Astrocyte of the spinal cord (primary cell): ENCODE measurements around the gene R3HCC1L.

ENCODE experiments used
- DNase-seq: peaks from one replicate; pipeline ENCODE4 v3.0.0; 2011; ENCODE audit warnings: low read depth, low spot score
- H3K4me3 ChIP-seq: 2 replicates; pipeline ENCODE4 v1.5.1; 2011; ENCODE audit warnings: low read depth, mild to moderate bottlenecking, low read length, moderate library complexity
- in situ Hi-C: cut with HindIII; loops from 2 replicates; pipeline ENCODE4 v1.10.0; 2017; ENCODE audit warnings: low sequenced_read_pairs
- TF ChIP-seq, protein P1 (sequence below): IDR thresholded peaks from 2 replicates; pipeline ENCODE4 v1.5.1; 2012; ENCODE audit warnings: low read depth, mild to moderate bottlenecking, low read length, inconsistent platforms

The R3HCC1L gene

DNA sequence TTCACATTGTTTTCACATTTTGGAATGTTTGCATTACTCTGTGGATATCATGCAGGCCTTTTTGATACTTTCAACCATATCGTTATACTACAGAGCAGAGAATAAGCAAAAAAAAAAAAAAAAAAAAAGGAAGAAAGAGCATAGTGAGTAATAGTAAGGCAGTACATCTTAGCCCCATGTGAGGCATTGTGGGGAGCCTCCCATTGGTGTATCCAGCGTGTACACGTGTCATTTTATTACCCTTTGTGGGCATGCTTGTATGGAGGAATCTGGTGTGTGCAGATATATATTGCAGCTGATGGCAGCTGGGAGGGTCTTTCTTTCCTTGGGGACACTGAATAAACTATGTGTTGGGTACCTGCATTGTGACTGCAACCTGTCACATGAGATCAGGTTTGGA, 19.6 kb downstream of the R3HCC1L start:
- TF ChIP-seq, protein P1, sequence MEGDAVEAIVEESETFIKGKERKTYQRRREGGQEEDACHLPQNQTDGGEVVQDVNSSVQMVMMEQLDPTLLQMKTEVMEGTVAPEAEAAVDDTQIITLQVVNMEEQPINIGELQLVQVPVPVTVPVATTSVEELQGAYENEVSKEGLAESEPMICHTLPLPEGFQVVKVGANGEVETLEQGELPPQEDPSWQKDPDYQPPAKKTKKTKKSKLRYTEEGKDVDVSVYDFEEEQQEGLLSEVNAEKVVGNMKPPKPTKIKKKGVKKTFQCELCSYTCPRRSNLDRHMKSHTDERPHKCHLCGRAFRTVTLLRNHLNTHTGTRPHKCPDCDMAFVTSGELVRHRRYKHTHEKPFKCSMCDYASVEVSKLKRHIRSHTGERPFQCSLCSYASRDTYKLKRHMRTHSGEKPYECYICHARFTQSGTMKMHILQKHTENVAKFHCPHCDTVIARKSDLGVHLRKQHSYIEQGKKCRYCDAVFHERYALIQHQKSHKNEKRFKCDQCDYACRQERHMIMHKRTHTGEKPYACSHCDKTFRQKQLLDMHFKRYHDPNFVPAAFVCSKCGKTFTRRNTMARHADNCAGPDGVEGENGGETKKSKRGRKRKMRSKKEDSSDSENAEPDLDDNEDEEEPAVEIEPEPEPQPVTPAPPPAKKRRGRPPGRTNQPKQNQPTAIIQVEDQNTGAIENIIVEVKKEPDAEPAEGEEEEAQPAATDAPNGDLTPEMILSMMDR, result no peak
- DNase-seq, result no peak
- H3K4me3 ChIP-seq, result no peak overlapping the region
- in situ Hi-C loops, result no loop called here

DNA sequence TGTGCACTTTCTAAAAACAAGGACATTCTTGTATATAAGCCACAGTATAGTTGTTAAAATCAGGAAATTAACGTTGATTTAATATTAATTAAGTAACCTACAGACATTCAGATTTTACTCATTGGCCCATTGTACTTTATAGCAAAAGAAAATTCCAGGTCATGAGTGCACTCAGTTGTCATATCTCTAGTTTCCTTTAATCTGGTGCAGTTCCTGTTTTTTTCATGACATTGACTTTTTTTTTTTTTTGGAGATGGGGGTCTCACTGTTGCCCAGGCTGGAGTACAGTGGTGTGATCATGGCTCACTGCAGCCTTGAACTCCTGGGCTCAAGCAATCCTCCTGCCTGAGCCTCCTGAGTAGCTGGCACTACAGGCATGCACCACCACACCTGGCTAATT, 24.1 kb downstream of the R3HCC1L start:
- no peak for DNase-seq
- in situ Hi-C loops, result no loop called here
- no peak overlapping the region for H3K4me3 ChIP-seq
- TF ChIP-seq, protein P1, result no peak

DNA sequence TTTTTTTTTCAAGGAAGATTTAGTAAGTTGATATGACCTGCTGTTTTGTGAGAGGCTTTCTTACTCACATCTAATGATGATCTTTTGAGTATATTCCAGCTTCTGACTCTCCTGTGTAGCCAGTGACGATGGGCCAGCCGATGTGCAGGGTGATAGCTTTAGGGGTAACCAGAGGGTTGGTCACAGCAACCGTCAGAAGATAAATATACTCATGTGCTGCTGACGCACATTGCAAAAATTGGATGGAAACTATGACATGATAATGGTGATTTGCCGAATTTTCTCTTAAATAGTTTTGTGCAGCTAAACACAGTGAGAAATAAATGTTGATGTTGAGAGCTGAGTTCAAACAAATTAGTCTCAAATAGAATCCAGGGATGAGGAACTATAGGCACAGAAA, 29.5 kb downstream of the R3HCC1L start:
- in situ Hi-C loops, result no loop called here
- H3K4me3 ChIP-seq, result no peak overlapping the region
- DNase-seq, result no peak
- TF ChIP-seq, protein P1, result no peak

DNA sequence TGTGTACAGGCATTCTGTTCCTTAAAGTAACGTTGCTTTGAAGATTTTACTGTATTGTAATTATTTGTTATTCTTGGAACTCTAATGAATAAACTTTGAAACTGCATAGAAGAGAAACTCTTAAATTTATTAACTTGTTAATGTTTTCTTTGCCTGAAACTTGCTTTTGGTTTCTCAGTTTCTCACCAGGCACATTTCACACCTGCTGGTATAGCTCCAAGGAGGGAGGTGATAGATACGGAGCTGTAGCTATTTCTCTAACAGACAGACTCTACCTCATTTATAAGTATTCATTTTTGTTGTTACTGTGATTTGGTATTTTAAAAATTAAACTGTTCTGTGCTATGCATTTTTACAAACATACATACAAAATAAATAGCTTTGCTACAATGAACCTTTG, 32.7 kb downstream of the R3HCC1L start:
- in situ Hi-C loops, result no loop called here
- DNase-seq, result no peak
- TF ChIP-seq, protein P1, result no peak
- H3K4me3 ChIP-seq, result no peak overlapping the region

DNA sequence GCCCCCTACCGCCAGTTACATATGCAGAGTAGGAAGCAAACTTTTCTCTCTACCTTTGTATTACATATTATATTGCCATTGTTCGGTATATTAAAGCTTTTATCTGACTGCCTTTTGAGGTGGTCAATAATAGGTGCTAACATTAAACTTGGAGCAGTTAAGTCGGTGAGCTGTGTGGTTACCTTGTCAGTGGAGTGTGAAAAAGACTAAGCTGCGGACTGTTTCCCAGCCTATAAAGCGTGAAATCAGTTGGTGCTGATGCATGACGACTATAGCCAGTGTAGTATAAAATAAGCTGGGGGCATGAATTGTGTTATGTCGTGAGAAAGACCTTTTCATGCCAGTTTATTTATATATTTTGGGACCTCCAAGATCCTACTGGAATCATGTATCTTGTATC, 33.7 kb downstream of the R3HCC1L start:
- DNase-seq, result no peak
- H3K4me3 ChIP-seq, result no peak overlapping the region
- in situ Hi-C loops, result no loop called here
- TF ChIP-seq, protein P1, result no peak

DNA sequence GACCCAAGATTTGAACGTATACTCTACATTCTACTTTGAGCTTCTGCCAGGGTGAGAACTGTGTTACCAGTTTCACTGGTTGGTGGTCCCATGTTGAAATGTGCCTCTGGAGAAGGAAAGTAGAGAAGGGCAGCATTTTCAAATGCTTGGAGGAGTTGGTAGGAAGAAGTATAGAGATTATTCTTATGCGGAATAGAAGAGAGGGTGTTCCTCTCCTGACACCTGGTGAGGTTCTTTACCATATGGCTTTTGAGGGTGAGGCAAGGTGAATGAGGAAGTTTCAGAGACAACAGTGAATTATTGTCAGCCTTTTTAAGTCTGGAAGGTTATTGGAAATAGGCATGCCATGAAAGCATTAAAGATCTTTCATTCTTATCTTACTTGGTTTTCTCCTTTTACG, 34.3 kb downstream of the R3HCC1L start:
- no peak for DNase-seq
- H3K4me3 ChIP-seq, result no peak overlapping the region
- in situ Hi-C loops, result no loop called here
- TF ChIP-seq, protein P1, result no peak

DNA sequence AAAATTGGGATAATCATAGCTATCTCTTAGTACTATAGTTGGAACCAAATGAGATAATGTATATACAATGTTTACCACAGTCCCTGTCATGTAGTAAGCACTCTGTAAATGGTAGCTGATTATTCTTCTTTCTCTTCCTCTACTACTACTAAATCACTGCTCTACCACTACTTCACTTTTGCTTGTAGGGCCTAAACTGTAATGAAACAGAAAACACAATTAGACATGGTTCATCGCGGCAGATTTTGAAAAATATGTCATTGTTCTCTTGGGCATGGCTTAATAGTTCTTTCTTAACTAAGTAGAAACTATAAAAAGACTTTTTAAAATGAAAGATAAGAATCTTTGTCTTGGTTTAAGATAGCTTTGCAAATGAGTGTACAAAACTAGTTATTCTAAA, 34.9 kb downstream of the R3HCC1L start:
- DNase-seq, result no peak
- H3K4me3 ChIP-seq, result no peak overlapping the region
- in situ Hi-C loops, result no loop called here
- TF ChIP-seq, protein P1, result no peak
